GM04504 (cell line): Measurements from ENCODE around the gene PLCH1.

ENCODE experiments used
- DNase-seq: peaks from one replicate; pipeline ENCODE4 v3.0.0-alpha.2; 2012; ENCODE audit warnings: low read depth

PLCH1 gene

DNA sequence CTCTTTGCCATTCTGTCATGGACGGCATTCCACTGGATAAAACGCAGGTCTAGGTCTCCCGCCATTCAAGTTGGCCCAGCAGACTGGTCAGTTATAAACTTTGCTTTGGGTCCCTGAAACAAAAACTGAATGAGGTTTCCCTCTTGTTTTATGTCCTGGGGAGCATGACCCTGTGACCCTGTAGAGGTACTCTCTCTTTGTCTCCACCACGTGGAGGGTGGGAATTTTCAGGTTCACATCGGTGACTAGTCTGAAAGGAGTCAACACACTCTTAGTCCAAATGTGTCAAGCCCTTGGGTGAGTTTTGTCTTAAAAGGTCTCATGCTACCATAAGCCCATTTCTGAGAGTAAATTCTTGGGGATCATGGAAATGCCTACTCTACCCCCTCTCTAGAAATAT, 139.9 kb downstream of the PLCH1 start:
- no peak for DNase-seq

DNA sequence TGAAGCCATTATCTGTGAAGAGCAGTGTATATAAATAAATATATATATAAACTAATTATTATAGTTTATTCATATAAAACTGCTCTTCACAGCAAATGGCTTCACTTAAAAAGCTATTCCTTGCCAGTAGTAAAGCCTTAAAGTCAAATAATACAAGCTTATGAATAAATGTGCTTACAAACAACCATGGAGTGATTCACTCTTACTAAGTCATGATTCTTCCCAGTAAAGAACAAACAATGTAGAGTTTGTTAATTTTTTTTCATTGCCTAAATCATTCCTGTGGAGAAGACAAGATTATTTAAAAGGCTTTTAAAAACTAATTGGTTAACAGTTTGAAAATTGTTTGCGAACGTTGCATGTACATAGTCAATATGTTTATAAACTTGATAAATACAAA, 140.7 kb downstream of the PLCH1 start:
- no peak for DNase-seq

GRCh38 chr3:155603302-155603701, 141.6 kb downstream of the PLCH1 start:
- DNase-seq, result no peak

- no peak for DNase-seq
Measured at GRCh38 chr3:155602307-155602706, 142.6 kb downstream of the PLCH1 start.

GRCh38 chr3:155598671-155599070, 146.2 kb downstream of the PLCH1 start:
- DNase-seq, result no peak

GRCh38 chr3:155596615-155597014, 148.3 kb downstream of the PLCH1 start:
- DNase-seq, result no peak

- no peak for DNase-seq
Measured at GRCh38 chr3:155595371-155595770, 149.5 kb downstream of the PLCH1 start.

DNA sequence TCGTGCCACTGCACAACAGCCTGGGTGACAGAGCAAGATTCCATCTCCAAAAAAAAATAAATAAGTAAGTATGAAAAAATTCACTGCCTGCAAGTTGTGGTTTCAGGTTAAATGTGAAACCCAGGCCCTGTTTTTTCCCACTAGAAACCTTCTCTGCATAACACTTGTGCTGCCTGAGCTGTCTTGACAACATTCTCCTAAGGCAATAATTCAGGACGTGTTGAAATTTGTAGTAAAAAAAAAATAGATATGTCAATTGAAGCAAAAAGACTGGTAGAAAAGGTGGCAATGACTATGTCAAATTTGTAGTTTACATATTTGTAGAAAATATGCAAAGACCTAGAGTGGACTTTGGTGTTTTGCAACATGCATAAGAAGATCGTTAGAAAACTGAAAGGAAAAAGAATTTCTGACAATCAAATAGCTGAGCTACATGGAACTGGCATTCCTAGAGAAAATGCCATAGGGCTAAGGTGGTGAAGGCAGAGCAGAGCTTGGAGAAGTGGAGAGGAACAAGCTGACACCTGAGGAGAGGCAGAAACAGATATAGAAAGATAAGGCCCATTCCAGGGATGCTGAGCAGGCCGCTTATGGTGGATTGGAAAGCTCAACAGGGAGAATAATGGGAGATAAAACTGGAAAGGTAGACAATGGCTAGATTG, 150.2 kb downstream of the PLCH1 start:
- DNase-seq, result no peak

DNA sequence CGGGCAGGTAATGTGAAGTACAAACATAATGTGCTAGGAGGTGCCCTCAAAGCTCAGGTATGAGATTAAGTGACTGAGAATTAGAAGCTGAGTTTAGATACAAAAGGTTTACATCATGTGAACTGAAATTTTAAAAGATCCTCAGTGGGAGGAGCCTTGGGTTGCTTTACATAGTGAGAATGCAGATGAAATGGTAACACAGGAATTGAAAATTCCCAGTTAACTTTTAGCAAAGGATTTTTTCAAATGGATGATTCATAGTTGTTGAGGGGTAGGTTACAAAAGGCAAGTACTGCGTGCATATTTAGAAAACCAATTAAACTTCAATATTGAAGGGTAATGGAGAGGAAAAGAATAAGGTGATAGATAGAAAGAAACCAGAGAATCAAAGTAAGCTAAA, 157.3 kb downstream of the PLCH1 start:
- no peak for DNase-seq

- no peak for DNase-seq
Measured at GRCh38 chr3:155585384-155585783, 159.5 kb downstream of the PLCH1 start.

DNA sequence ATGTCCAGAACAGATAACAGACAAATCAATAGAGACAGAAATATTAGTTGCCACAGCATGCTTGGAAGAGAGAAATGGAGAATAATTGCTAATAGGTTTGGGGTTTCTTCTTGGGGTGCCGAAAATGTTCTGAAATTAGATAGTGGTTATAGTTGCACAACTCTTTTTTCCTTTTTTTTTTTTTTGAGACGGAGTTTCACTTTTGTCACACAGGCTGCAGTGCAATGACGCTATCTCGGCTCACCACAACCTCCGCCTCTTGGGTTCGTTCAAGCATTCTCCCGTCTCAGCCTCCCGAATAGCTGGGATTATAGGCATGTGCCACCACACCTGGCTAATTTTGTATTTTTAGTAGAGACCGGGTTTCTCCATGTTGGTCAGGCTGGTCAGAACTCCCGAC, 163.3 kb downstream of the PLCH1 start:
- no peak for DNase-seq

GRCh38 chr3:155572085-155572484, 172.8 kb downstream of the PLCH1 start:
- DNase-seq, result peak; percentile 68

DNA sequence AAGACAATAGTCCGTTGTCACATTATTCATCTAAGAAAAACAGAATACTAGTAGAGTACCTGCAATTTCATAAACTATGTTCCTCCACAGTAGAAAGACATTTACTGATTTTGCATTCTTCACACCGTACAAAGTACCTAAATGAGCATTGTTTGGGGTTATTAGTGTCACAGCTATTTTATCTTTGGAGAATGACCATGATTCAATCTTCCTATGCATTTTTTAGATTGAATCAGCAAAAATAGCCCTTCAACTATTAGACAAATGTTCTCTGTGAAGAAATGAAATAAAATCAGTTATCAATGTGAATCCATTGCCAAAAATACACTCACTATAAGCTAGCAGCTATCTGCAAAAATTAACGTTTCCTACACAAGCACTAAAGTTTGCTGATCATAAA, 176.6 kb downstream of the PLCH1 start:
- DNase-seq, result no peak

- DNase-seq, result no peak
Measured at GRCh38 chr3:155560594-155560993, 184.3 kb downstream of the PLCH1 start.

DNA sequence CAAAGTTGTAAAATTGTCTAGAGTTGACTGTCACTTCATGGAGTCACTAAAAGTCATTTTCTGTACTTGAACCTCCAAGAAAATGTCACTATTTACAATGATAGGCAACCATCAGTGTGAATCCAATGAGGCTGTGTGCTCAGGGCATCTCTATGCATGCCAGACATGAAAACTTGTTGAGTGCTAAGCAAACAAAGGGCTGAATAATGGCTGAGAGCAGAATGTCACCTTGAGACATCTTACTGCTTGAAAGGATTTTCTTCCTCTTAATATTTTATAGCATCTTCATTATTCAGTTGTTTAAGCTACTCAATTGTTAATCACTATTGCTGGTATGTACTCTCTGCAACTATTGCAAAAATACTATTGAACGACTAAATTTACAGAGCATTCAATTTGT, 184.7 kb downstream of the PLCH1 start:
- DNase-seq, result no peak

DNA sequence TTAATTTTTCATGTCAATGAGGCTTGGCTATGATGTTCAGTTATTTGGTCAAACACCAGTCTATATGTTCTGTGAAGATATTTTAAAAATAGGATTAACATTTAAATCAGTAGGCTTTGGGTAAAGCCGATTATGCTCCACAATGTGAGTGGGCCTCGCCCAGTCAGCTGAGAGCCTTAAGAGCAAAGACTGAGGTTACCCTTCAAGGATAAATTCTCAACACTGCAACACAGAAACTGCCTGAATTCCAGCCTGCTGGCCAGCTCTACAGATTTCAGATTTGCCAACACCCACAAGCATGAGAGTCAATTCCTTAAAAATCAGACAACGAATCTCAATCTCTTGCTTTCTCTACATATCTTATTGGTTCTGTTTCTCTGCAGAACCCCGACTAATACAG, 188.3 kb downstream of the PLCH1 start:
- DNase-seq, result no peak

DNA sequence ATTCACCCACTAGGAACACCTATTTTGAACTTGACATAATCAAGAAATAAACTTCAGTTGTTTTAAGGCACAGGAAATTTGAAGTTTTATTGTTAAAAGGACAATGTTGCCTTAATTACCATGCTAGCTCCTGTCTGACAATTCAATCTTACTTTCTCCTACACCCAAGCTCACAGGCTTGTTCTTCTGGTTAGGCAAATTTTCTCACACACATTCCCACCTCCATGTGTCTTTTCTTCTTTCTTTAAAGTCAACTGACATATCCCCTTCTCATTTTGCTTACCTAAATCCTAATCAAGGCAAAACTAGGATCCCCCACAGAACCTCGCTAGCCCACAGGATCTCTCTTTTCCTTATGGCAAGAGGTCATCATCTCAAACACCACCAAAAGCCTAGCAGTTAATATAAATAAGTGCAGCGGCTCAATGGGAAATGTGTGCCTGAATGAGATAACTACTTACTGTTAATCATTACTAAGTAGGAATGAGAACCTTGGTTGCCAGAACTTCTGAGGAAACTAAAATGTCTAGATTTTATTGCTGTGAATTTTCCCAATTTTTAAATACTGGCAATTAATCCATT, 189.3 kb downstream of the PLCH1 start:
- DNase-seq, result no peak

- no peak for DNase-seq
Measured at GRCh38 chr3:155554777-155555451, 190.0 kb downstream of the PLCH1 start.

DNA sequence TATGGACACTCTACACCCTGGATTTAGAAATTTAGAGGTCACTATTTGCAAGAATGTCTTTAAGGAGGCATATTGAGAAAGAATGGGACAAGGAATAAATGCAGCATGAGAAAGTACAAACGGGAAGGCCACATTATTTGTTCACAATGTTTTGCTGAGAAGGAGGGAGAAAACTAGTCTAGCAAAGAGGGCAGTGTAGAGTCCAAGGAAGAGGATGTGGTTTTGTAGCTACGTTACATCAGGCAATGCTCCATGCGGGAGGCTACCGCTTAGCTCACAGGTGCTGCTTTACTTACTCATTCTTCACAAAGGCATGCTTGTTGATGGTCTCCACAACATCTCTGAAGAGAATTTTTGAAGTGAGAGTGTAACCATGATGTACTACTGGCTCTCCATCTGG, 191.1 kb downstream of the PLCH1 start:
- no peak for DNase-seq

GRCh38 chr3:155553326-155553725, 191.5 kb downstream of the PLCH1 start:
- no peak for DNase-seq

DNA sequence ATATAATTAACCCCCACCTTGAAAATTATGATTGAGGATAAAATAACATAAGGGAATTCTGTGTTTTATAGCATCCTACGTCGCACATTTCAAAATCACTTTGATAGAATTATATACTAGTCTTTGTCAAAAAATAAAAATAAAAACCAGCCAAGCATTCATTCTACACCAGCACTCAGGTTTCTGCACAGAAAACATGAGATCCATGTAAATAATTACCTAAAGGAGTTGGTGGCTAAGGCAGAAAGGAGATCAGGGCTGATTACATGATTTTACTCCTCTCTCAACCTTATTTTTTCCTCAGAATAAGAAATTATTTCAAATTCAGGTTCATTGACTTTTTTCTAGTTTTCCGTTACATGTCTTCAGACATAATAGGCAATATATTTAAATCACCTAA, 194.5 kb downstream of the PLCH1 start:
- no peak for DNase-seq

GRCh38 chr3:155549087-155549486, 195.8 kb downstream of the PLCH1 start:
- no peak for DNase-seq

- peak; percentile 65 for DNase-seq
Measured at GRCh38 chr3:155548195-155548594, 196.7 kb downstream of the PLCH1 start.

DNA sequence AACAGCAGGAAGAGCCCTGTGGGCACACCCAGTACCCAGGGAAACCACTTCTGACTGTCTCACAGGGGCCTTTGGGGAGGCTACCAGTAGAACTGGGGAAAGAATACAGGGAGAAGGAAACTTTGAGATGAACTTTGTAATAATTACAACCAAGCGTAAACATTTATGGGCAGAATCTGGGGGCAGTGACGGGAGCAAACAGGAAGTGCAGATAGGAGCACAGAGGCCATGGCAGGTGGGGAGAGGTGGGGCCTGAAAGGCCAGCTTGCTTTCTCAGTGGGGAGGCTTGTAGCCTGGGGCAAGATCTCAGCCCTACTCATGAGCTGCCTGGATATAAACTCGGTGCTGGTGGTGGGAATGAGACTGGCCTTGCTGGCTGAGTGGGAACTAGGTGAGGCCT, 209.8 kb downstream of the PLCH1 start:
- no peak for DNase-seq
